ENCODE data around the gene XKR8. TPM values are rescaled to one million over a fixed set of nuclear protein-coding genes. Genes with fewer than 3 reads are reported as not detected.

Gene XKR8
- total and polyA plus RNA-seq, 8 donors: 4.5 to 9.5 (median 7.5) TPM

DNA sequence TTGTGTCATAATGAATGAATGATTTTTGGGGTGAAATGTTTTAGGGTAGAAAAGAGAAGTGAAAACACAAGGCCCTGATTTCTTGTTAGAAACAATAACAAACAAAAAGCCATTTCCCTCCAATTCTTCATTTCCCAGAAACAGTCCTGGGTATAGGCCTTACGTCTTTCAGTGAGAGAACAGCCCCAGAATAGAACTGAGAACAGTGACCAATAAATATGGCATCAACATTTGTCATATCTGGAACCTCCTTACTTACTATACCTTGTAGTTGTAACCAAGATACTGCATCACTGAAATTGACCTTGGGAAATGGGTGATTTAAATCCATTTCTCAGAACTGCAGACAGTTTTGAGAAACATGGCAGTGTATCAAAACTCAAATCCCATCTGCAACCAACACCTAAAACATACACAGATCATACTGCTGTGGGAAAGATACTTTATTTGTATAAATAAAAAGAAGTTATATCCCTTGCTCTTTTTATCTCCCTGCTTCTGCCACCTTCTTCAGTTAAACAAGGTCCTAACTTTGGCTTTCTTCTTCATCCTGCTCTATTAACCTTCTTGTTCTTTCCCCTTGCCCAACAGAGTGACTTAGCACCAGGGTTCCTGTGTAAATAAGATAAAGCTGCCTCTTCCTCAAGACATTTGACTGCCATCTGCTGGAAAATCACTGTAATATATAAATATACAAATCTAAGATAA, 19.5 kb downstream of the XKR8 start:
- no peak overlapping the region for H3K27ac ChIP-seq
- H3K36me3 ChIP-seq: peaks cover 0 to 9% (median 2%) of the 10 kb centered on the region in 3 donors
- 80 to 82% methylated on average over 1 of the region's 1 CpG for WGBS, 2 donors
- H3K27me3 ChIP-seq: no peaks in the 10 kb centered on the region
- ATAC-seq: peak; percentile 74 to 94 (median 88)
- peak; percentile 81 for FAIRE-seq
- intact Hi-C loops (cut with DNase I): loop anchor here in 1 of 3 donors (5.0 kb wide), 1 partner anchor 122 kb away; no protein-coding TSS in a partner anchor
- no peaks in the 10 kb centered on the region for H3K9me3 ChIP-seq
- no peak for DNase-seq
- no peak overlapping the region for H3K4me3 ChIP-seq
- TF ChIP-seq, protein P1, sequence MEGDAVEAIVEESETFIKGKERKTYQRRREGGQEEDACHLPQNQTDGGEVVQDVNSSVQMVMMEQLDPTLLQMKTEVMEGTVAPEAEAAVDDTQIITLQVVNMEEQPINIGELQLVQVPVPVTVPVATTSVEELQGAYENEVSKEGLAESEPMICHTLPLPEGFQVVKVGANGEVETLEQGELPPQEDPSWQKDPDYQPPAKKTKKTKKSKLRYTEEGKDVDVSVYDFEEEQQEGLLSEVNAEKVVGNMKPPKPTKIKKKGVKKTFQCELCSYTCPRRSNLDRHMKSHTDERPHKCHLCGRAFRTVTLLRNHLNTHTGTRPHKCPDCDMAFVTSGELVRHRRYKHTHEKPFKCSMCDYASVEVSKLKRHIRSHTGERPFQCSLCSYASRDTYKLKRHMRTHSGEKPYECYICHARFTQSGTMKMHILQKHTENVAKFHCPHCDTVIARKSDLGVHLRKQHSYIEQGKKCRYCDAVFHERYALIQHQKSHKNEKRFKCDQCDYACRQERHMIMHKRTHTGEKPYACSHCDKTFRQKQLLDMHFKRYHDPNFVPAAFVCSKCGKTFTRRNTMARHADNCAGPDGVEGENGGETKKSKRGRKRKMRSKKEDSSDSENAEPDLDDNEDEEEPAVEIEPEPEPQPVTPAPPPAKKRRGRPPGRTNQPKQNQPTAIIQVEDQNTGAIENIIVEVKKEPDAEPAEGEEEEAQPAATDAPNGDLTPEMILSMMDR (IDR thresholded peaks at IDR 0.05): peak in 2 of 4 donors; percentile 15 to 18
- no peaks in the 10 kb centered on the region for H3K4me1 ChIP-seq

DNA sequence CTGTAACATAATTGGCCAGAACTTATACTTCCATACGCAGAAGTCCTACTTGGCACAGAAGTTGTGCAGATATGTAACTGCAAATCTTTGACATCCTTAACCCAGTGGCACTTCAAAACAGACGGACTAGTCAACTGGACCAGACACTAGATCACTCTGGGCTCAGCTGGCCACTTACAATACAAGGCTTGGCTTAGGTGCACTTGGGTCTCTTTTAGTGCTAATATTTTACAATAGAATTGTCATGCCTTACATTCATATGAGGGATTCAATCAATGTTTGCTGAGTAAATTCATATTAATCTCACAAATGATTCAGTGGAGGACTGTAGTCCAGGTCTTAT, 20.1 kb downstream of the XKR8 start:
- Histone ChIP-seq H3K27ac (no peak overlapping the region), H3K36me3 (peaks cover 0 to 9% (median 0%) of the 10 kb centered on the region in 3 donors), H3K4me1 (no peaks in the 10 kb centered on the region), H3K27me3 (no peaks in the 10 kb centered on the region), H3K9me3 (no peaks in the 10 kb centered on the region), H3K4me3 (no peak overlapping the region)
- 10 to 20% methylated on average over 2 of the region's 2 CpGs for WGBS, 2 donors
- no peak for DNase-seq
- ATAC-seq: peak in 1 of 4 donors; percentile 10
- FAIRE-seq: no peak
- TF ChIP-seq, protein P1 (IDR thresholded peaks at IDR 0.05): peak in 2 of 4 donors; percentile 1 to 13
- intact Hi-C loops (cut with DNase I): loop anchor here in 1 of 3 donors (5.0 kb wide), 1 partner anchor 123 kb away; no protein-coding TSS in a partner anchor

GRCh38 chr1:27980216-27980845, 20.6 kb downstream of the XKR8 start:
- H3K36me3 ChIP-seq: peaks cover 0 to 9% (median 0%) of the 10 kb centered on the region in 3 donors
- 94 to 96% methylated on average over 1 of the region's 1 CpG for WGBS, 2 donors
- H3K27me3 ChIP-seq: no peaks in the 10 kb centered on the region
- no peaks in the 10 kb centered on the region for H3K4me1 ChIP-seq
- intact Hi-C loops (cut with DNase I): no loop called here
- H3K9me3 ChIP-seq: no peaks in the 10 kb centered on the region
- TF ChIP-seq, protein P1 (IDR thresholded peaks at IDR 0.05): no peak
- FAIRE-seq (no peak), ATAC-seq (peak in 1 of 4 donors; percentile 33), DNase-seq (no peak)
- no peak overlapping the region for H3K27ac ChIP-seq
- H3K4me3 ChIP-seq: no peak overlapping the region

DNA sequence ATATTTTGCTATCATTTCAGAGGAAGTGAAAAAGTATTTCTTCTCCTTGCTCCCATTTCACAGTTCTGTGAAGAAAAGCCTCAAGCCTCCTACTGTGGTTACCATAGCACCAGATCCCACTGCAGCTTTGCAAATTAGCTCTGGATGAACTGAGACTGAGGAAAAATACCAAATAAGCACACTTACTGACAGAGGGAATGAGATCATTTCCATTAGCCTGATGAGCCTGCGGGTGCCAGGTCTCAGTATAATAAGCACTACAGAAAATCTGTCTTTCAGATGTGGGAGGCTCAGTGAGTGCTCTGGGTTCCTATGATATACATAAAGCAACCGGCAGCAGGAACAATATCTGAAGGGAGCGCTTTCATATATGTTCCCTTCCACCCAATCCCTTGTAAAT, 21.4 kb downstream of the XKR8 start:
- Histone ChIP-seq H3K4me3 (no peak overlapping the region), H3K27me3 (no peaks in the 10 kb centered on the region), H3K36me3 (peaks cover 0 to 9% (median 0%) of the 10 kb centered on the region in 3 donors), H3K27ac (no peak overlapping the region), H3K9me3 (no peaks in the 10 kb centered on the region), H3K4me1 (no peaks in the 10 kb centered on the region)
- ATAC-seq (peak in 3 of 4 donors; percentile 38 to 79 (median 60)), FAIRE-seq (no peak), DNase-seq (no peak)
- TF ChIP-seq, protein P1 (IDR thresholded peaks at IDR 0.05): no peak
- WGBS, 2 donors: 91 to 96% methylated on average over 3 of the region's 3 CpGs
- intact Hi-C loops (cut with DNase I): no loop called here

Measured in pancreas (tissue), 10 donors.